ENCODE measurements around the gene LAMA1.

Gene LAMA1

DNA sequence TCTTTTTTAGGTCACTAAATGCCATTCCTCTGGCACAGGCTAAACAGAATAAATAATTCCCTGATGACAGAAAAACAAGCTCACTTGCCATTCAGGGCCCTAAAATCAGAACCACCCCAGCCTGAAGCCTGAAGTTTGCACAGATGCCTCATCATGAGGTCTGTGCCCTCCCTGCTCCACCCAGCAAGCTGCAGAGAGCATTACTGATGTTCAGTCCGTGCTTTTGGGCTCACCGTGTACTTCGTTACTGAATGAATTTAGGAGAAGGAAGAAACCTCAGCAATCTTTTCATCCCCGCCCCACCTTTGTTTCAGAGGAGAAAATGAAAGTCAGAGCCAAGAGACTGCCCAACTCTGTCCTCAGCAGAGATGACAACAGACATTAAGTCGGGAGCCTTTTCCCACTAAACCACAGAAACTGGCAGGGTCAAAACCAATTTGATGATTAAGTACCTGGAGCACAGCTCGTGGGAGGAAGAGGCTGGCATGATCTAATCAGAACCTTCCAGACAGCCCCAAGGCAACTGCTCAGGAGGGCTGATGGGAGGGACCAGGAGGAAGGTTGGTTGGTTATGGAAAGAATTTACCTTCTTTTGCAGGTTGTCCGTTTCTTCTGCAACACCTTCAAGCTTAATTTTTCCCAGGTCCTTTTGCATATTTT, 122.7 kb downstream of the LAMA1 start:
- peak overlapping the region; percentile 39 for H3K4me3 ChIP-seq (ENCODE audit: low read length)
- no peaks in the 10 kb centered on the region for H3K36me3 ChIP-seq (replicated peaks; ENCODE audit: insufficient read depth, low read length)

DNA sequence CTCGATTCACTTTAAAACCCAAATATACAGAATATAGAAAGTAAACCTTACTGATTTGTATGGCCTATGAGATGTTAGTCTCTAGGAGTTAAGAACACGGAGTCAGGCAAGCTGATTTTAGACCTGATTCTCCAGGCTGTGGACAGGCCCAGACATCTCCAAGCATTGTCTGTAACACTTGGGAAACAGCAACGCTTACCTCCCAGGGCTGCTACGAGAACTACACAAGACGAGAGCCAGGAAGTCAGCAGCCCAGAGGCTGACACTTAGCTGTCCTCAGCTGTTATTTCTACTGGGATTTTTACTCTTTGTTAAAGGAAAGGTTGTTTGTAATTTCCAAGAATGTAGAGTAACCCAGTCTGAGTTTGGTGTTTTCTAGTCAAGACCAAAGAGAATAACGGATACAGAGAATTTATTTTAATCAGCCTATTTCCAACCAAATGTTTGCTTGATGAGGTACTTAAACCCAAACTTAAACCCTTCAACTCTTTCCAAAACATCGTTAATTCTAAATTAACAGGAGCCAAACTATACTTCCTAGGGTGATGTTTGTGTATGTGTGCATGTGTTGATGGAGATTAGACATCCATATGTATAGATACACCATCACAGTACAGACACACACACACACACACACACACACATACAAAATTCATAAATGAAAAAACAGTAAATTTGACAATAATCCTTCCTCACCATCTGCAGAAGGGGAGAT, 123.4 kb downstream of the LAMA1 start:
- Histone ChIP-seq H3K9ac (ENCODE audit: low read length) (no peak overlapping the region), H3K36me3 (replicated peaks; ENCODE audit: insufficient read depth, low read length) (no peaks in the 10 kb centered on the region), H3K9me2 (replicated peaks; ENCODE audit: insufficient read depth, low read length) (no peaks in the 10 kb centered on the region), H3K4me1 (ENCODE audit: low read length) (no peaks in the 10 kb centered on the region), H3K4me3 (ENCODE audit: low read length) (no peak overlapping the region), H3K27ac (ENCODE audit: low read length) (no peak overlapping the region), H3K27me3 (replicated peaks; ENCODE audit: insufficient read depth, low read length) (no peaks in the 10 kb centered on the region), H3K4me2 (ENCODE audit: low read depth, low read length) (0 out of 2 replicates have a peak overlapping the region, but pooled peaks have one; percentile 72), H3K9me3 (replicated peaks; ENCODE audit: insufficient read depth, low read length) (no peaks in the 10 kb centered on the region), H3F3A (ENCODE audit: insufficient read depth, low read length) (peaks cover 6% of the 10 kb centered on the region; the same call in 1 of the 2 replicates), H3K79me2 (ENCODE audit: low read length) (no peaks in the 10 kb centered on the region), H4K20me1 (ENCODE audit: insufficient read depth, low read length) (no peaks in the 10 kb centered on the region), H2AFZ (ENCODE audit: low read length) (no peak overlapping the region)
- TF ChIP-seq EZH2phosphoT487 (IDR thresholded peaks at IDR 0.05; ENCODE audit: low read length) (no peak), EZH2 (optimal IDR thresholded peaks at IDR 0.05; ENCODE audit: low read depth, low read length) (no peak)
- TF ChIP-seq, protein P1, sequence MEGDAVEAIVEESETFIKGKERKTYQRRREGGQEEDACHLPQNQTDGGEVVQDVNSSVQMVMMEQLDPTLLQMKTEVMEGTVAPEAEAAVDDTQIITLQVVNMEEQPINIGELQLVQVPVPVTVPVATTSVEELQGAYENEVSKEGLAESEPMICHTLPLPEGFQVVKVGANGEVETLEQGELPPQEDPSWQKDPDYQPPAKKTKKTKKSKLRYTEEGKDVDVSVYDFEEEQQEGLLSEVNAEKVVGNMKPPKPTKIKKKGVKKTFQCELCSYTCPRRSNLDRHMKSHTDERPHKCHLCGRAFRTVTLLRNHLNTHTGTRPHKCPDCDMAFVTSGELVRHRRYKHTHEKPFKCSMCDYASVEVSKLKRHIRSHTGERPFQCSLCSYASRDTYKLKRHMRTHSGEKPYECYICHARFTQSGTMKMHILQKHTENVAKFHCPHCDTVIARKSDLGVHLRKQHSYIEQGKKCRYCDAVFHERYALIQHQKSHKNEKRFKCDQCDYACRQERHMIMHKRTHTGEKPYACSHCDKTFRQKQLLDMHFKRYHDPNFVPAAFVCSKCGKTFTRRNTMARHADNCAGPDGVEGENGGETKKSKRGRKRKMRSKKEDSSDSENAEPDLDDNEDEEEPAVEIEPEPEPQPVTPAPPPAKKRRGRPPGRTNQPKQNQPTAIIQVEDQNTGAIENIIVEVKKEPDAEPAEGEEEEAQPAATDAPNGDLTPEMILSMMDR (IDR thresholded peaks at IDR 0.05; ENCODE audit: low read length) = no peak
- no peak for DNase-seq

More for the DNA sequence above, 122.7 kb downstream of the LAMA1 start:
- no peaks in the 10 kb centered on the region for H3K4me1 ChIP-seq (ENCODE audit: low read length)
- no peaks in the 10 kb centered on the region for H3K79me2 ChIP-seq (ENCODE audit: low read length)
- DNase-seq = peak; percentile 49
- H3K27me3 ChIP-seq (replicated peaks; ENCODE audit: insufficient read depth, low read length) = no peaks in the 10 kb centered on the region
- H3K9me2 ChIP-seq (replicated peaks; ENCODE audit: insufficient read depth, low read length) = no peaks in the 10 kb centered on the region
- H2AFZ ChIP-seq (ENCODE audit: low read length) = peak overlapping the region; percentile 24
- H3K9me3 ChIP-seq (replicated peaks; ENCODE audit: insufficient read depth, low read length) = no peaks in the 10 kb centered on the region
- peaks cover 6% of the 10 kb centered on the region; the same call in 1 of the 2 replicates for H3F3A ChIP-seq (ENCODE audit: insufficient read depth, low read length)
- H3K27ac ChIP-seq (ENCODE audit: low read length) = no peak overlapping the region
- TF ChIP-seq, protein P1 (IDR thresholded peaks at IDR 0.05; ENCODE audit: low read length) = no peak
- TF ChIP-seq EZH2phosphoT487 (IDR thresholded peaks at IDR 0.05; ENCODE audit: low read length) = no peak
- no peak for TF ChIP-seq EZH2 (optimal IDR thresholded peaks at IDR 0.05; ENCODE audit: low read depth, low read length)
- no peak overlapping the region for H3K9ac ChIP-seq (ENCODE audit: low read length)
- H4K20me1 ChIP-seq (ENCODE audit: insufficient read depth, low read length) = no peaks in the 10 kb centered on the region
- H3K4me2 ChIP-seq (ENCODE audit: low read depth, low read length) = peak overlapping the region; percentile 72

DNA sequence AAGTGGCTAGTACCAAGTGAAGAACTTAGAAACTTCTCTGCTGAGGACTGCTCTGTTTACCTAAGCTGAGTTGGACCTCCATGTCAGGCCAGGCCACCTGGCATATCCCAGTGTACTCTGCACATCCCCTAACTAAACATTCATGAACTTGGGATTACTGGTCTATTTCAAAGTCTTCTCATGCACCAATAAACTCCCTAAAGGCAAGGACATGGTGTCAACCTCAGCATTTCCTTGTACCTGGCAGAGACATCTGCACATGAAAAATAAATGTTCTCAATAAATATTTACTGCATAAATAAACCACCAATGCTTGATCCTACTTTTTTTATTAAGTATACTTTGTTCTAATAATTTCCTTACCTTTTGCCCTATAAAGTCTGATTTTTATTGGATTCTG, 124.8 kb downstream of the LAMA1 start:
- Histone ChIP-seq H3K9ac (ENCODE audit: low read length) (no peak overlapping the region), H2AFZ (ENCODE audit: low read length) (no peak overlapping the region), H4K20me1 (ENCODE audit: insufficient read depth, low read length) (no peaks in the 10 kb centered on the region), H3K27me3 (replicated peaks; ENCODE audit: insufficient read depth, low read length) (no peaks in the 10 kb centered on the region), H3K9me2 (replicated peaks; ENCODE audit: insufficient read depth, low read length) (no peaks in the 10 kb centered on the region), H3K4me1 (ENCODE audit: low read length) (no peaks in the 10 kb centered on the region), H3K4me3 (ENCODE audit: low read length) (no peak overlapping the region), H3K79me2 (ENCODE audit: low read length) (no peaks in the 10 kb centered on the region), H3K27ac (ENCODE audit: low read length) (no peak overlapping the region), H3K36me3 (replicated peaks; ENCODE audit: insufficient read depth, low read length) (no peaks in the 10 kb centered on the region), H3K4me2 (ENCODE audit: low read depth, low read length) (no peak overlapping the region), H3F3A (ENCODE audit: insufficient read depth, low read length) (peaks cover 6% of the 10 kb centered on the region; the same call in 1 of the 2 replicates), H3K9me3 (replicated peaks; ENCODE audit: insufficient read depth, low read length) (no peaks in the 10 kb centered on the region)
- no peak for DNase-seq
- TF ChIP-seq EZH2phosphoT487 (IDR thresholded peaks at IDR 0.05; ENCODE audit: low read length) = no peak
- TF ChIP-seq, protein P1 (IDR thresholded peaks at IDR 0.05; ENCODE audit: low read length) = no peak
- TF ChIP-seq EZH2 (optimal IDR thresholded peaks at IDR 0.05; ENCODE audit: low read depth, low read length) = no peak

Data from MM.1S (cell line).